Activated CD4-positive, alpha-beta T cell treated with anti-CD3 and anti-CD28 coated beads for 36 hours (primary cell): ENCODE measurements around the gene RUNX2. TPM values are rescaled to one million over a fixed set of nuclear protein-coding genes. Genes with fewer than 3 reads are reported as not detected.
"Not testable (repeated sequence)": the region's sequence is repeated elsewhere in the genome, so short reads cannot be mapped to it uniquely, and the experiment has no call there.

Source experiments
- ATAC-seq: fragments of 200-7000 bp; cut with Tn5 transposase; one replicate; pipeline ENCODE4 v1.10.0; 2021; ENCODE audit warnings: mild to moderate bottlenecking, moderate library complexity
- CTCF ChIA-PET: fragments of 350-600 bp; sonication (Branson Sonifier 250); formaldehyde crosslinking; loops from one replicate; lab custom pipeline; 2021; ENCODE audit warnings: antibody characterized with exemption; lab: Charles Lee
- POLR2A ChIA-PET: fragments of 350-600 bp; sonication (Branson Sonifier 250); formaldehyde crosslinking; loops from one replicate; lab custom pipeline; 2021; ENCODE audit warnings: antibody characterized with exemption, inconsistent platforms; lab: Charles Lee
- DNase-seq: peaks from one replicate; pipeline ENCODE4 v3.0.0-alpha.2; 2020
- H3K27ac Mint-ChIP-seq: one replicate; pipeline ENCODE4 v1.8.0; 2021; ENCODE audit warnings: mixed read lengths
- H3K27me3 Mint-ChIP-seq: one replicate; pipeline ENCODE4 v1.8.0; 2021; ENCODE audit warnings: mixed read lengths
- H3K36me3 Mint-ChIP-seq: one replicate; pipeline ENCODE4 v1.8.0; 2021; ENCODE audit warnings: low read depth, mixed read lengths
- H3K4me1 Mint-ChIP-seq: one replicate; pipeline ENCODE4 v1.8.0; 2021; ENCODE audit warnings: mixed read lengths
- H3K4me3 Mint-ChIP-seq: one replicate; pipeline ENCODE4 v1.8.0; 2021; ENCODE audit warnings: mild to moderate bottlenecking, moderate library complexity, mixed read lengths
- H3K9me3 Mint-ChIP-seq: one replicate; pipeline ENCODE4 v1.8.0; 2021; ENCODE audit warnings: low read depth, mixed read lengths
- intact Hi-C, 2 experiments: fragments of 100-400 bp; cut with DNase I in 1 of 2; cut with micrococcal nuclease in 1 of 2; formaldehyde crosslinking; loops; one replicate each; pipeline versions ENCODE4 v1.14.2 to v1.15.1; 2022 to 2024; cut with DNase I, micrococcal nuclease
- total RNA-seq, 2 experiments: library from RNA; stranded (reverse); gene quantifications; one replicate each; pipeline ENCODE4 v1.2.3, GENCODE V29; 2021

RUNX2 gene
- total RNA-seq, 2 experiments from 2014 or later = 14.6 to 18.1 TPM

- intact Hi-C loops = no loop called here
- ChIA-PET POLR2A (no interaction called here), CTCF (no interaction called here)
- Mint-ChIP-seq H3K4me1 (peaks cover 24% of the 10 kb centered on the region), H3K9me3 (peaks cover 3% of the 10 kb centered on the region), H3K27ac (no peak overlapping the region), H3K4me3 (no peak overlapping the region), H3K36me3 (no peaks in the 10 kb centered on the region), H3K27me3 (peaks cover 11% of the 10 kb centered on the region)
- ATAC-seq = no peak
- no peak for DNase-seq
Measured at GRCh38 chr6:45667766-45668165, 339.6 kb downstream of the RUNX2 start.

- ATAC-seq = no peak
- ChIA-PET CTCF (no interaction called here), POLR2A (no interaction called here)
- H3K9me3 Mint-ChIP-seq = peaks cover 3% of the 10 kb centered on the region
- H3K4me3 Mint-ChIP-seq = no peak overlapping the region
- no peaks in the 10 kb centered on the region for H3K36me3 Mint-ChIP-seq
- peaks cover 8% of the 10 kb centered on the region for H3K27me3 Mint-ChIP-seq
- no peak for DNase-seq
- intact Hi-C loops = no loop called here
- H3K4me1 Mint-ChIP-seq = peaks cover 21% of the 10 kb centered on the region
- H3K27ac Mint-ChIP-seq = no peak overlapping the region
Measured at GRCh38 chr6:45668705-45669104, 340.6 kb downstream of the RUNX2 start.

- intact Hi-C loops, POLR2A ChIA-PET, ATAC-seq, H3K36me3 Mint-ChIP-seq, H3K4me3 Mint-ChIP-seq, DNase-seq, CTCF ChIA-PET, H3K9me3 Mint-ChIP-seq, H3K27ac Mint-ChIP-seq, H3K27me3 Mint-ChIP-seq: not testable (repeated sequence)
- H3K4me1 Mint-ChIP-seq = peaks cover 24% of the 10 kb centered on the region
Measured at GRCh38 chr6:45673167-45673566, 345.0 kb downstream of the RUNX2 start.

GRCh38 chr6:45675166-45675565 lies 347.0 kb downstream of the RUNX2 start:
- H3K27ac Mint-ChIP-seq, H3K36me3 Mint-ChIP-seq, H3K9me3 Mint-ChIP-seq, ATAC-seq, H3K27me3 Mint-ChIP-seq, H3K4me3 Mint-ChIP-seq, POLR2A ChIA-PET, intact Hi-C loops, DNase-seq: not testable (repeated sequence)
- peaks cover 32% of the 10 kb centered on the region for H3K4me1 Mint-ChIP-seq
- CTCF ChIA-PET = interaction anchor here (0.6 kb wide), 1 partner anchor 1218 kb away, joined by 3 read pairs; no protein-coding TSS in a partner anchor

GRCh38 chr6:45675634-45676033 lies 347.5 kb downstream of the RUNX2 start:
- Mint-ChIP-seq H3K27me3 (no peaks in the 10 kb centered on the region), H3K9me3 (peaks cover 9% of the 10 kb centered on the region), H3K4me3 (no peak overlapping the region), H3K4me1 (peaks cover 32% of the 10 kb centered on the region), H3K36me3 (peaks cover 2% of the 10 kb centered on the region), H3K27ac (no peak overlapping the region)
- DNase-seq (no peak), ATAC-seq (no peak)
- ChIA-PET POLR2A (no interaction called here), CTCF (interaction anchor here (0.6 kb wide), 1 partner anchor 1219 kb away, joined by 3 read pairs; no protein-coding TSS in a partner anchor)
- intact Hi-C loops = no loop called here

GRCh38 chr6:45676380-45676779 lies 348.2 kb downstream of the RUNX2 start:
- DNase-seq (peak; percentile 32), ATAC-seq (no peak)
- POLR2A ChIA-PET = interaction anchor here (0.6 kb wide), 1 partner anchor 211 kb away, joined by 3 read pairs; no protein-coding TSS in a partner anchor
- Mint-ChIP-seq H3K27me3 (no peaks in the 10 kb centered on the region), H3K9me3 (peaks cover 11% of the 10 kb centered on the region), H3K4me1 (peaks cover 32% of the 10 kb centered on the region), H3K4me3 (no peak overlapping the region), H3K36me3 (peaks cover 2% of the 10 kb centered on the region), H3K27ac (no peak overlapping the region)
- intact Hi-C loops = no loop called here
- CTCF ChIA-PET = interaction anchor here (1.5 kb wide), 1 partner anchor 38 kb away, joined by 3 read pairs; no protein-coding TSS in a partner anchor

GRCh38 chr6:45677381-45678284 lies 349.5 kb downstream of the RUNX2 start:
- ChIA-PET CTCF (interaction anchor here (0.5 to 1.5 kb wide), 2 partner anchors 37 to 1095 kb away, joined by 3 read pairs; no protein-coding TSS in a partner anchor), POLR2A (no interaction called here)
- DNase-seq = peak; percentile 72
- peaks cover 6% of the 10 kb centered on the region for H3K36me3 Mint-ChIP-seq
- H3K27ac Mint-ChIP-seq = peak overlapping the region; percentile 76
- H3K4me3 Mint-ChIP-seq = peak overlapping the region; percentile 43
- peak; percentile 85 for ATAC-seq
- peaks cover 43% of the 10 kb centered on the region for H3K4me1 Mint-ChIP-seq
- intact Hi-C loops = no loop called here
- no peaks in the 10 kb centered on the region for H3K27me3 Mint-ChIP-seq
- peaks cover 21% of the 10 kb centered on the region for H3K9me3 Mint-ChIP-seq

GRCh38 chr6:45678285-45678607 lies 350.1 kb downstream of the RUNX2 start:
- DNase-seq (no peak), ATAC-seq (no peak)
- H3K27ac Mint-ChIP-seq = peak overlapping the region; percentile 76
- no peaks in the 10 kb centered on the region for H3K27me3 Mint-ChIP-seq
- no peak overlapping the region for H3K4me3 Mint-ChIP-seq
- ChIA-PET POLR2A (no interaction called here), CTCF (no interaction called here)
- intact Hi-C loops = no loop called here
- peaks cover 43% of the 10 kb centered on the region for H3K4me1 Mint-ChIP-seq
- peaks cover 6% of the 10 kb centered on the region for H3K36me3 Mint-ChIP-seq
- peaks cover 21% of the 10 kb centered on the region for H3K9me3 Mint-ChIP-seq

GRCh38 chr6:45679163-45679562 lies 351.0 kb downstream of the RUNX2 start:
- intact Hi-C loops = no loop called here
- Mint-ChIP-seq H3K36me3 (peaks cover 6% of the 10 kb centered on the region), H3K27me3 (no peaks in the 10 kb centered on the region), H3K4me1 (peaks cover 43% of the 10 kb centered on the region), H3K27ac (no peak overlapping the region), H3K4me3 (no peak overlapping the region), H3K9me3 (peaks cover 23% of the 10 kb centered on the region)
- ChIA-PET CTCF (interaction anchor here (1.1 kb wide), 1 partner anchor 24 kb away, joined by 4 read pairs; no protein-coding TSS in a partner anchor), POLR2A (no interaction called here)
- ATAC-seq = no peak
- no peak for DNase-seq

DNA sequence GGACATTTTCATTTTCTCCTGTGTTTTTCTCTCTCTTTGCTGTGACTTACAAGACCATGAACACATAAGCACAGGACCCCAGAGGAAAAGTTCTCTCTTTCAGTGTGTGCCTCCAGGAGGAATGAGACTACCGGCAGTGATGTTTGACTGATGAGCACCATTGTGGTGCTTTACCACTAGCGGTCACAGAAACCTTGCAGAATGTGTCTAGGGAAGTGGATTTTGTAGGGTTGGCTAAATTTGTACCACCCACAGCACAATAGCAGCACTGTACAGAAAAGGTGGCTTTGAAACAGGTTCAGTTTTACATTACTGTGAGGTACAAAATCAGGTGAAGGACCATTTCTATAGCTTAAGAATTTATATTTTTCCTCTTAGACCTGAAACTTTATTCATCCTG lies 351.5 kb downstream of the RUNX2 start:
- Mint-ChIP-seq H3K4me1 (peaks cover 43% of the 10 kb centered on the region), H3K27me3 (no peaks in the 10 kb centered on the region), H3K4me3 (no peak overlapping the region), H3K27ac (no peak overlapping the region), H3K36me3 (peaks cover 6% of the 10 kb centered on the region), H3K9me3 (peaks cover 23% of the 10 kb centered on the region)
- ATAC-seq = no peak
- intact Hi-C loops = no loop called here
- DNase-seq = no peak
- POLR2A ChIA-PET = no interaction called here
- CTCF ChIA-PET = interaction anchor here (1.1 kb wide), 1 partner anchor 23 kb away, joined by 4 read pairs; no protein-coding TSS in a partner anchor

DNA sequence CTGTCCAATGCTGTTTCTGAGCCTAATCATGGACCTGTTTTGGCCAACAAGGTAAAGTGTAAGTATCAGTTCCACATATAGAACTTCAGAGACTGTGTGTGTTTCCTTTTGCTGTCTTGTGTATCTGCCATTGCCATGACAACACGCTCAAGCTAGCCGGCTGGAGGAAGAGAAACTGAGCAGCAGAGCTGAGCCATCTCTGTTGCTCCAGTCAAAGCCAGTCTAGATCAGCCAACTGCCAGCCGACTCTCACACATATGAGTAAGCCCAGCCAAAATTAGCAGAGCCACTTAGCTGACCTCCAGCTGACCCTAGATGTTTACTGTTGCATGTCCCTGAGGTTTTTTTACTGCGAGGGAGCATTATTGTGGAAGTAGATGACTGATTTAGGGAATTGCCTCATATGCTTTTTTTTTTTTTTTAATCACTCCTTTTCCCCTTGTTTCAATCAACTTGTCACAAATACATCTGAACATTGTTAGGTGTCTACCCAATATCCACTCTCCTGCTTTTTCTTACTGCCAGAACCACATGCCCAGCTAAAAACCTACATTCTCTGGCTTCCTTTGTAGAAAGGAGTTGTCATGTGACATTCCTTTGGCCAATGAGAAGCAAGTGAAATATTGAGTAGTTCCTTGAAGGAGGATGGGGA lies 353.9 kb downstream of the RUNX2 start:
- POLR2A ChIA-PET = interaction anchor here (0.8 kb wide), 1 partner anchor 87 kb away, joined by 6 read pairs; no protein-coding TSS in a partner anchor
- DNase-seq (peak; percentile 74), ATAC-seq (peak; percentile 78)
- H3K4me1 Mint-ChIP-seq = peaks cover 31% of the 10 kb centered on the region
- H3K27ac Mint-ChIP-seq = no peak overlapping the region
- H3K36me3 Mint-ChIP-seq = peaks cover 6% of the 10 kb centered on the region
- H3K4me3 Mint-ChIP-seq = no peak overlapping the region
- peaks cover 23% of the 10 kb centered on the region for H3K9me3 Mint-ChIP-seq
- peaks cover 2% of the 10 kb centered on the region for H3K27me3 Mint-ChIP-seq
- intact Hi-C loops = no loop called here
- CTCF ChIA-PET = interaction anchor here (0.6 to 1.5 kb wide), 2 partner anchors 16 to 341 kb away, joined by 3 read pairs; no protein-coding TSS in a partner anchor
